DOHH2 (cell line): ENCODE data around the gene RBBP8.

Experiments used
- H3F3A ChIP-seq: fragments of 200-600 bp; sonication (generic), shearing (Covaris generic); 2 replicates; pipeline ENCODE4 v1.6.0; 2016; ENCODE audit warnings: antibody characterized with exemption, mild to moderate bottlenecking; ENCODE audit not compliant: control insufficient read depth, insufficient read depth
- H3K27ac ChIP-seq: fragments of 200-600 bp; sonication (generic); 2 replicates; pipeline ENCODE4 v1.5.1; 2014; ENCODE audit warnings: low read depth, mild to moderate bottlenecking, low read length, moderate library complexity
- H3K27me3 ChIP-seq: fragments of 200-600 bp; sonication (generic); 2 replicates; pipeline ENCODE4 v1.6.1; 2014; ENCODE audit warnings: mild to moderate bottlenecking, low read length, mixed read lengths; ENCODE audit not compliant: control insufficient read depth
- H3K36me3 ChIP-seq: fragments of 200-600 bp; sonication (generic); 2 replicates; pipeline ENCODE4 v1.6.1; 2014; ENCODE audit warnings: mild to moderate bottlenecking, low read length, moderate library complexity, mixed read lengths; ENCODE audit not compliant: control insufficient read depth
- H3K4me1 ChIP-seq: fragments of 200-600 bp; sonication (generic); 2 replicates; pipeline ENCODE4 v1.6.1; 2014; ENCODE audit warnings: mild to moderate bottlenecking, low read length, mixed read lengths; ENCODE audit not compliant: control insufficient read depth
- H3K4me2 ChIP-seq: fragments of 200-600 bp; sonication (generic); 2 replicates; pipeline ENCODE4 v1.6.0; 2014; ENCODE audit warnings: mild to moderate bottlenecking, low read length, moderate library complexity
- H3K4me3 ChIP-seq: fragments of 200-600 bp; sonication (generic); 2 replicates; pipeline ENCODE4 v1.5.1; 2014; ENCODE audit warnings: mild to moderate bottlenecking, low read length, mixed read lengths
- H3K79me2 ChIP-seq: fragments of 200-600 bp; sonication (generic); 2 replicates; pipeline ENCODE4 v1.6.1; 2014; ENCODE audit warnings: mild to moderate bottlenecking, low read length, mixed read lengths; ENCODE audit not compliant: control insufficient read depth
- H3K9me2 ChIP-seq: fragments of 200-600 bp; sonication (generic); replicated peaks from 2 replicates; pipeline ENCODE4 v1.6.1; 2014; ENCODE audit warnings: mild to moderate bottlenecking, low read length, mixed read lengths; ENCODE audit not compliant: control insufficient read depth
- H3K9me3 ChIP-seq: fragments of 200-600 bp; sonication (generic); 2 replicates; pipeline ENCODE4 v1.6.1; 2014; ENCODE audit warnings: antibody characterized with exemption, low read length, mixed read lengths; ENCODE audit not compliant: control insufficient read depth, insufficient read depth
- H4K20me1 ChIP-seq: fragments of 200-600 bp; sonication (generic); 2 replicates; pipeline ENCODE4 v1.6.0; 2014; ENCODE audit warnings: low read depth, mild to moderate bottlenecking, antibody characterized with exemption, low read length, moderate library complexity; ENCODE audit not compliant: control insufficient read depth, insufficient read depth
- EZH2phosphoT487 ChIP-seq: fragments of 200-600 bp; sonication (generic); IDR thresholded peaks from 2 replicates; pipeline ENCODE4 v1.6.1; 2017; ENCODE audit warnings: borderline replicate concordance, mild to moderate bottlenecking, antibody characterized with exemption, low read length, moderate library complexity, mixed read lengths
- TF ChIP-seq, protein P1 (sequence below): fragments of 200-600 bp; sonication (generic); IDR thresholded peaks from one replicate; pipeline ENCODE4 v1.5.1; 2014; ENCODE audit warnings: antibody characterized with exemption, mild to moderate bottlenecking, low read depth, low read length; ENCODE audit not compliant: poor library complexity, severe bottlenecking

RBBP8 gene

DNA sequence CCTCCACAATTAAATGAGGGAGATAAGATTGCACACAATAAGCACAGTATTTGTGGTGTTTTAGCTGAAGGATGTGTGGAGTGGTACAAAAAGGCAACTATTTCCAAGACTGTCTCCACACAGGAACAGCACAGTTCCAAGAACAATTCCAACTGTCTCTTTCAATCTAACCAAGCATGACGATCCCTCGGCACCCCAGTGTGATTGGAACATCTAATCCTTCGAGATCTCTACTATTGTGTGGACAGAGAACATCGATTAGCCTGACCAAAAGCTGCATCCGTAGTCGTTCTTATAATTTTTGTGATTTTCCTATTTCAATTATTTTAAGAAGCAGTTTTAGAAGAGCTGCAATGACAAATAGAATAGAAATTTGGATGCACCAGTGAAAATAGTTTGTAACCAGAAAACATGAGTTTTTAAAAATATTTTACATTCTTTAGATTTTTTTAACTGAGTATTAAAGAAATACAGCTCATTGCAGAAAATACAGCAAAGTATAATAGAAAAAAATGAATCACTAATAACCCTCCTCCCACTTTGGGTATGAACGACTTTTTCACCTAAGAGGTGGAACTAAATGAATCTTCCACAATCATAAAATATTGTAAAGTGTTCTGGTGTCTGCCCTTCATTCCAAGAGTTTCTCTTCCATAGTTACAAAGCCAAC, 125.8 kb downstream of the RBBP8 start:
- Histone ChIP-seq H3K9me3 (no peaks in the 10 kb centered on the region), H3K4me1 (no peaks in the 10 kb centered on the region), H3K4me3 (no peak overlapping the region), H3K9me2 (no peaks in the 10 kb centered on the region), H3K36me3 (no peaks in the 10 kb centered on the region), H3K79me2 (no peaks in the 10 kb centered on the region), H4K20me1 (no peaks in the 10 kb centered on the region), H3K4me2 (no peak overlapping the region), H3F3A (no peaks in the 10 kb centered on the region), H3K27me3 (peaks cover 27% of the 10 kb centered on the region), H3K27ac (no peak overlapping the region)
- TF ChIP-seq, protein P1, sequence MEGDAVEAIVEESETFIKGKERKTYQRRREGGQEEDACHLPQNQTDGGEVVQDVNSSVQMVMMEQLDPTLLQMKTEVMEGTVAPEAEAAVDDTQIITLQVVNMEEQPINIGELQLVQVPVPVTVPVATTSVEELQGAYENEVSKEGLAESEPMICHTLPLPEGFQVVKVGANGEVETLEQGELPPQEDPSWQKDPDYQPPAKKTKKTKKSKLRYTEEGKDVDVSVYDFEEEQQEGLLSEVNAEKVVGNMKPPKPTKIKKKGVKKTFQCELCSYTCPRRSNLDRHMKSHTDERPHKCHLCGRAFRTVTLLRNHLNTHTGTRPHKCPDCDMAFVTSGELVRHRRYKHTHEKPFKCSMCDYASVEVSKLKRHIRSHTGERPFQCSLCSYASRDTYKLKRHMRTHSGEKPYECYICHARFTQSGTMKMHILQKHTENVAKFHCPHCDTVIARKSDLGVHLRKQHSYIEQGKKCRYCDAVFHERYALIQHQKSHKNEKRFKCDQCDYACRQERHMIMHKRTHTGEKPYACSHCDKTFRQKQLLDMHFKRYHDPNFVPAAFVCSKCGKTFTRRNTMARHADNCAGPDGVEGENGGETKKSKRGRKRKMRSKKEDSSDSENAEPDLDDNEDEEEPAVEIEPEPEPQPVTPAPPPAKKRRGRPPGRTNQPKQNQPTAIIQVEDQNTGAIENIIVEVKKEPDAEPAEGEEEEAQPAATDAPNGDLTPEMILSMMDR: no peak
- TF ChIP-seq EZH2phosphoT487: no peak

DNA sequence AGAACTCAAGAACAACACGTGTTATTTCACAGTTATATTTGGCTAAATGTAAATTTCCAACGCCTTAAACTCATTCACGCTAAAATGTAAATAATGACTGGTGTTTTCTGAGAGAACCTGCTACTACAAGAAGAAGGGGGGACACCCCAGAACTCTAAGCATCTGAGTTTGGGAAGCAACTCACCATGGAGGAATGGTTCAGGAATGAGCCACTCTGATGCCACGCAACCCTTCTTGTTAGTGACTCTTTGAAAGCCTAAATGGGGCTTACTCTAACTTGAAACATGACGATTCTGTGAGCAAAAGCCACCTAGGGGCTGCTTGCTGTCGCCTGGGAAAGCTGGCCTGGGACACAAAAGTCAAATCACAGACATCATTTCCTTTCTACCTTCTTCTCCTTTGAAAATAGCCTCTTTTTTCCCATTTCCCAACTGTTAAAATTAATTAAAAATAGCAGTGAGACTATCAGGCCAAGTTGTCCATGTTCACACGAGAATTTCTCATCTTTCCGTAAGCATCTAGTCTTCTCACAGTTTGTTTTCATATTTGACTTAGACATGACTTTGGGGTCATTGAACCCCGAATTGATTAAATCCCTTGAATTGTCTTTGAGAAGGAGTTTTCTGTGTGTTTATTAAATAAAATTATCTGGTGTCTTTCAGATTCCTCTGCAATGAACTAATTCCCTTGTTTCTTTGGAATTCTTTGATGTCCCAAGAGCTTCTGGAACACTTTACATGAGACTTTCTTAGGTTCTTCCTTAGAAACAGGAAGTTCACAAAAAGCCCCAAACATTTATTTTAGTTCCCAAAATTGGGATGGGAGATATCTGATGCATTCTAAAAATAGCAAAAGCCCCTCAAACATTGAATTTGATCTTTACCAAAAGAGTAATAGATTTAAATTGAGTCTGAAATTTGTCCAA, 126.7 kb downstream of the RBBP8 start:
- Histone ChIP-seq H3K27ac (no peak overlapping the region), H3K4me1 (no peaks in the 10 kb centered on the region), H3K27me3 (peaks cover 27% of the 10 kb centered on the region), H3K9me2 (no peaks in the 10 kb centered on the region), H3K4me2 (no peak overlapping the region), H3K79me2 (no peaks in the 10 kb centered on the region), H3K4me3 (no peak overlapping the region), H3F3A (no peaks in the 10 kb centered on the region), H3K36me3 (no peaks in the 10 kb centered on the region), H3K9me3 (no peaks in the 10 kb centered on the region), H4K20me1 (no peaks in the 10 kb centered on the region)
- no peak for TF ChIP-seq EZH2phosphoT487
- TF ChIP-seq, protein P1: no peak

DNA sequence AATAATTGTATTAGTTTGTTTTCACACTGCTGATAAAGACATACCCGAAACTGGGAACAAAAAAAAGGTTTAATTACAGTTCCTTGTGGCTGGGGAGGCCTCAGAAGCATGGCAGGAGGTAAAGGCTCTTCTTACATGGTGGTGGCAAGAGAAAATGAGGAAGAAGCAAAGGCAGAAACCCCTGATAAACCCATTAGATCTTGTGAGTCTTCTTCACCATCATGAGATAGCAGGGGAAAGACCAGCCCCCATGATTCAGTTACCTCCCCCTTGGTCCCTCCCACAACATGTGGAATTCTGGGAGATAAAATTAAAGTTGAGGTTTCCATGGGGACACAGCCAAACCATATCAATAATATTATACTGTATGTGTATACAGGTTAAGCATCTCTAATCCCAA, 128.9 kb downstream of the RBBP8 start:
- Histone ChIP-seq H3F3A (no peaks in the 10 kb centered on the region), H3K4me3 (no peak overlapping the region), H3K36me3 (no peaks in the 10 kb centered on the region), H3K79me2 (no peaks in the 10 kb centered on the region), H3K9me2 (no peaks in the 10 kb centered on the region), H3K9me3 (no peaks in the 10 kb centered on the region), H3K4me2 (no peak overlapping the region), H3K27me3 (peaks cover 18% of the 10 kb centered on the region), H4K20me1 (no peaks in the 10 kb centered on the region), H3K27ac (no peak overlapping the region), H3K4me1 (peaks cover 2% of the 10 kb centered on the region)
- TF ChIP-seq, protein P1: no peak
- TF ChIP-seq EZH2phosphoT487: no peak
